ENCODE data around the gene RAB3C. TPM values are rescaled to one million over a fixed set of nuclear protein-coding genes. Genes with fewer than 3 reads are reported as not detected.
A peak's percentile ranks its signal among the peaks of the same experiment; 100 is the strongest.
"Not testable (repeated sequence)": the region's sequence is repeated elsewhere in the genome, so short reads cannot be mapped to it uniquely, and the experiment has no call there.

The RAB3C gene
- total RNA-seq (not detected), total RNA-seq (0 to 0.14 (median 0) reads per million in 172 experiments)
- polyA plus RNA-seq (2013, experiment 1 of 2), result not detected
- 0.01 TPM for polyA plus RNA-seq (2013, experiment 2 of 2)

- CTCF ChIA-PET, result no interaction called here
These were observed at the start of gene RAB3C for GRCh38 chr5:58582803-58583491. Gene RAB3C, plus strand, starts transcription at chr5:58583075. Its CDS starts 134 bp downstream, at chr5:58583209.

DNA sequence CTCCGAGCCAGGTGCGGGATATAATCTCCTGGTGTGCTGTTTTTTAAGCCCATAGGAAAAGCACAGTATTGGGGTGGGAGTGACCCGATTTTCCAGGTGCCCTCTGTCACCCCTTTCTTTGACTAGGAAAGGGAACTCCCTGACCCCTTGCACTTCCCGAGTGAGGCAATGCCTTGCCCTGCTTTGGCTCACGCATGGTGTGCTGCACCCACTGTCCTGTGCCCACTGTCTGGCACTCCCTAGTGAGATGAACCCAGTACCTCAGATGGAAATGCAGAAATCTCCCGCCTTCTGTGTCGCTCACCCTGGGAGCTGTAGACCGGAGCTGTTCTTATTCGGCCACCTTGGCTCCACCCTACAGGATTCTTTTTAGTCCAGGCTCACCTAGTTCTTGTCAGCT is 40.9 kb upstream of the RAB3C start:
- H3K9me3 ChIP-seq (ENCODE audit: control insufficient read depth in 1 of 2, insufficient read depth in 1 of 2, low read length in 2 of 2); intact Hi-C loops (cut with DNase I, micrococcal nuclease); H3K27ac ChIP-seq (ENCODE audit: low read depth in 1 of 2, low read length in 2 of 2); H3K4me1 Mint-ChIP-seq (ENCODE audit: low read depth); H3K36me3 Mint-ChIP-seq (ENCODE audit: low read depth); POLR2A ChIA-PET; H3K27ac Mint-ChIP-seq; H3K4me3 Mint-ChIP-seq; H3K27me3 Mint-ChIP-seq; H3K9me3 Mint-ChIP-seq; DNase-seq; H3K36me3 ChIP-seq (ENCODE audit: insufficient read depth, low read length); CTCF ChIA-PET; ATAC-seq (ENCODE audit: poor library complexity); H3K27me3 ChIP-seq (ENCODE audit: control insufficient read depth in 1 of 2, insufficient read depth in 2 of 2, low read length in 2 of 2); H3K4me3 ChIP-seq (ENCODE audit: low read length); H3K4me1 ChIP-seq (ENCODE audit: insufficient read depth, low read length): not testable (repeated sequence)

More at GRCh38 chr5:58582803-58583491, at the start of gene RAB3C:
- intact Hi-C loops (cut with DNase I, micrococcal nuclease), result no loop called here
- H3K36me3 Mint-ChIP-seq (ENCODE audit: low read depth), result no peaks in the 10 kb centered on the region
- peaks cover 5% of the 10 kb centered on the region for H3K9me3 Mint-ChIP-seq
- POLR2A ChIA-PET, result no interaction called here
- H3K4me3 Mint-ChIP-seq, result peak within 1 kb of the TSS; percentile 57
- DNase-seq (peak in 7 of 14 experiments; percentile 3 to 70 (median 28)), ATAC-seq (ENCODE audit: poor library complexity) (peak; percentile 72)
- Histone ChIP-seq H3K36me3 (ENCODE audit: insufficient read depth, low read length) (no peaks in the 10 kb centered on the region), H3K4me1 (ENCODE audit: insufficient read depth, low read length) (peaks cover 18% of the 10 kb centered on the region), H3K27ac (ENCODE audit: low read depth in 1 of 2, low read length in 2 of 2) (no peak within 1 kb of the TSS), H3K4me3 (ENCODE audit: low read length) (peak within 1 kb of the TSS; percentile 38), H3K27me3 (ENCODE audit: control insufficient read depth in 1 of 2, insufficient read depth in 2 of 2, low read length in 2 of 2) (peaks cover 22 to 45% of the 10 kb centered on the region in 2 experiments), H3K9me3 (ENCODE audit: control insufficient read depth in 1 of 2, insufficient read depth in 1 of 2, low read length in 2 of 2) (peaks cover 0 to 10% of the 10 kb centered on the region in 2 experiments)
- H3K4me1 Mint-ChIP-seq (ENCODE audit: low read depth), result peaks cover 27% of the 10 kb centered on the region
- TF ChIP-seq CTCF (IDR thresholded peaks at IDR 0.05), result no peak
- H3K27ac Mint-ChIP-seq, result no peak within 1 kb of the TSS
- H3K27me3 Mint-ChIP-seq, result peaks cover 61% of the 10 kb centered on the region

DNA sequence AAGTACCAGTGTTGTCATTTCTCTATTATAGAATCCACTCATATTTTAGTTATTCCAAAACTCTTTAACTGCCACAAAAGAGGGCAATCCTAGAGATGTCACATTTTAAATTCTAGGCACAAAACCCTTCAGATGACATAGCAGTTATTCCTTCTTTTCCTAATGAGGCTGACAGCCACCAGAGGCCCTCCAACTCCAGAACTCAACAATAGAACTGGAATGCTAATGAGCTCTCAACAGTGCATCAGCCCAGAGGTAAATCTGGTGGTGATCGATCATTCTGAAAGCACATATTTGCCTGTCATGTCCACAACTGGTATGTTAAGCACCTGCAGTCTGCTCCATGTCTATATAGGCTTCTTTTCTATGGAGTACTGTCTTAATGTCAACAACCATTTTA is 40.2 kb upstream of the RAB3C start:
- H3K4me3 Mint-ChIP-seq, result no peak overlapping the region
- no peak overlapping the region for H3K27ac ChIP-seq (ENCODE audit: low read depth in 1 of 2, low read length in 2 of 2)
- ATAC-seq (ENCODE audit: poor library complexity), result no peak
- DNase-seq, result no peak
- peaks cover 0 to 7% of the 10 kb centered on the region in 2 experiments for H3K9me3 ChIP-seq (ENCODE audit: control insufficient read depth in 1 of 2, insufficient read depth in 1 of 2, low read length in 2 of 2)
- peaks cover 9% of the 10 kb centered on the region for H3K9me3 Mint-ChIP-seq
- no peaks in the 10 kb centered on the region for H3K27me3 ChIP-seq (ENCODE audit: control insufficient read depth in 1 of 2, insufficient read depth in 2 of 2, low read length in 2 of 2)
- no peaks in the 10 kb centered on the region for H3K36me3 ChIP-seq (ENCODE audit: insufficient read depth, low read length)
- ChIA-PET POLR2A (no interaction called here), CTCF (no interaction called here)
- no peak overlapping the region for H3K27ac Mint-ChIP-seq
- H3K4me3 ChIP-seq (ENCODE audit: low read length), result no peak overlapping the region
- TF ChIP-seq CTCF (IDR thresholded peaks at IDR 0.05), result no peak
- H3K4me1 Mint-ChIP-seq (ENCODE audit: low read depth), result no peaks in the 10 kb centered on the region
- H3K36me3 Mint-ChIP-seq (ENCODE audit: low read depth), result no peaks in the 10 kb centered on the region
- no peaks in the 10 kb centered on the region for H3K4me1 ChIP-seq (ENCODE audit: insufficient read depth, low read length)
- no peaks in the 10 kb centered on the region for H3K27me3 Mint-ChIP-seq
- intact Hi-C loops (cut with DNase I, micrococcal nuclease), result no loop called here

GRCh38 chr5:58543723-58544122 is 39.2 kb upstream of the RAB3C start:
- no peak overlapping the region for H3K27ac Mint-ChIP-seq
- peak in 2 of 14 experiments; percentile 13 to 31 for DNase-seq
- CTCF ChIA-PET, result no interaction called here

More at GRCh38 chr5:58543723-58544122, 39.2 kb upstream of the RAB3C start:
- peaks cover 7% of the 10 kb centered on the region for H3K9me3 Mint-ChIP-seq
- no peak for ATAC-seq (ENCODE audit: poor library complexity)
- H3K36me3 Mint-ChIP-seq (ENCODE audit: low read depth), result no peaks in the 10 kb centered on the region
- Histone ChIP-seq H3K27me3 (ENCODE audit: control insufficient read depth in 1 of 2, insufficient read depth in 2 of 2, low read length in 2 of 2) (no peaks in the 10 kb centered on the region), H3K36me3 (ENCODE audit: insufficient read depth, low read length) (no peaks in the 10 kb centered on the region), H3K9me3 (ENCODE audit: control insufficient read depth in 1 of 2, insufficient read depth in 1 of 2, low read length in 2 of 2) (peaks cover 0 to 7% of the 10 kb centered on the region in 2 experiments), H3K27ac (ENCODE audit: low read depth in 1 of 2, low read length in 2 of 2) (no peak overlapping the region), H3K4me3 (ENCODE audit: low read length) (no peak overlapping the region), H3K4me1 (ENCODE audit: insufficient read depth, low read length) (no peaks in the 10 kb centered on the region)
- H3K27me3 Mint-ChIP-seq, result peaks cover 3% of the 10 kb centered on the region
- H3K4me1 Mint-ChIP-seq (ENCODE audit: low read depth), result no peaks in the 10 kb centered on the region
- no peak overlapping the region for H3K4me3 Mint-ChIP-seq
- no peak for TF ChIP-seq CTCF (IDR thresholded peaks at IDR 0.05)
- intact Hi-C loops (cut with DNase I, micrococcal nuclease), result no loop called here
- POLR2A ChIA-PET, result no interaction called here

Data from CD4-positive, alpha-beta T cell (primary cell).